ENCODE results near the gene HOXB7.

Gene HOXB7

GRCh38 chr17:48618256-48618896, 7.6 kb upstream of the HOXB7 start:
- Histone ChIP-seq H3K27me3 (ENCODE audit: control insufficient read depth, insufficient read depth, low read length) (peaks cover 95% of the 10 kb centered on the region), H3K4me2 (ENCODE audit: low read length) (peak overlapping the region; percentile 65), H3K36me3 (ENCODE audit: insufficient read depth, low read length) (no peaks in the 10 kb centered on the region), H3K4me3 (ENCODE audit: low read length) (peak overlapping the region; percentile 37), H3K9me3 (replicated peaks; ENCODE audit: low read length) (no peaks in the 10 kb centered on the region), H3K4me1 (ENCODE audit: control insufficient read depth, insufficient read depth, low read length) (peaks cover 19% of the 10 kb centered on the region), H3K9ac (ENCODE audit: low read depth, low read length) (no peak overlapping the region)

GRCh38 chr17:48617471-48618255, 6.8 kb upstream of the HOXB7 start:
- Histone ChIP-seq H3K27me3 (ENCODE audit: control insufficient read depth, insufficient read depth, low read length) (peaks cover 87% of the 10 kb centered on the region), H3K4me2 (ENCODE audit: low read length) (peak overlapping the region; percentile 34), H3K4me3 (ENCODE audit: low read length) (no peak overlapping the region), H3K9ac (ENCODE audit: low read depth, low read length) (no peak overlapping the region), H3K9me3 (replicated peaks; ENCODE audit: low read length) (no peaks in the 10 kb centered on the region), H3K4me1 (ENCODE audit: control insufficient read depth, insufficient read depth, low read length) (peaks cover 19% of the 10 kb centered on the region), H3K36me3 (ENCODE audit: insufficient read depth, low read length) (no peaks in the 10 kb centered on the region)

GRCh38 chr17:48616717-48617470, 6.1 kb upstream of the HOXB7 start:
- Histone ChIP-seq H3K9me3 (replicated peaks; ENCODE audit: low read length) (no peaks in the 10 kb centered on the region), H3K27me3 (ENCODE audit: control insufficient read depth, insufficient read depth, low read length) (peaks cover 80% of the 10 kb centered on the region), H3K4me2 (ENCODE audit: low read length) (peak overlapping the region; percentile 34), H3K4me1 (ENCODE audit: control insufficient read depth, insufficient read depth, low read length) (peaks cover 21% of the 10 kb centered on the region), H3K4me3 (ENCODE audit: low read length) (no peak overlapping the region), H3K36me3 (ENCODE audit: insufficient read depth, low read length) (no peaks in the 10 kb centered on the region), H3K9ac (ENCODE audit: low read depth, low read length) (no peak overlapping the region)

- no peaks in the 10 kb centered on the region for H3K36me3 ChIP-seq (ENCODE audit: insufficient read depth, low read length)
- H3K9me3 ChIP-seq (replicated peaks; ENCODE audit: low read length), result no peaks in the 10 kb centered on the region
- H3K27me3 ChIP-seq (ENCODE audit: control insufficient read depth, insufficient read depth, low read length), result peaks cover 72% of the 10 kb centered on the region
- no peak overlapping the region for H3K9ac ChIP-seq (ENCODE audit: low read depth, low read length)
- H3K4me1 ChIP-seq (ENCODE audit: control insufficient read depth, insufficient read depth, low read length), result peaks cover 28% of the 10 kb centered on the region
- H3K4me2 ChIP-seq (ENCODE audit: low read length), result no peak overlapping the region
- H3K4me3 ChIP-seq (ENCODE audit: low read length), result no peak overlapping the region
Observed at GRCh38 chr17:48615963-48616716, 5.3 kb upstream of the HOXB7 start.

- H3K9ac ChIP-seq (ENCODE audit: low read depth, low read length), result no peak within 1 kb of the TSS
- H3K4me2 ChIP-seq (ENCODE audit: low read length), result peak within 1 kb of the TSS; percentile 56
- H3K4me1 ChIP-seq (ENCODE audit: control insufficient read depth, insufficient read depth, low read length), result peaks cover 28% of the 10 kb centered on the region
- H3K27me3 ChIP-seq (ENCODE audit: control insufficient read depth, insufficient read depth, low read length), result peaks cover 65% of the 10 kb centered on the region
- no peaks in the 10 kb centered on the region for H3K36me3 ChIP-seq (ENCODE audit: insufficient read depth, low read length)
- H3K4me3 ChIP-seq (ENCODE audit: low read length), result peak within 1 kb of the TSS; percentile 34
- no peaks in the 10 kb centered on the region for H3K9me3 ChIP-seq (replicated peaks; ENCODE audit: low read length)
Observed at GRCh38 chr17:48615047-48615962, 4.5 kb upstream of the HOXB7 start, which contains the start of gene HOXB8. Gene HOXB8 (minus strand): TSS chr17:48615292. CDS start chr17:48614704, 588 bp downstream.

GRCh38 chr17:48613862-48614694, 3.3 kb upstream of the HOXB7 start:
- Histone ChIP-seq H3K27me3 (ENCODE audit: control insufficient read depth, insufficient read depth, low read length) (peaks cover 52% of the 10 kb centered on the region), H3K4me1 (ENCODE audit: control insufficient read depth, insufficient read depth, low read length) (peaks cover 31% of the 10 kb centered on the region), H3K4me2 (ENCODE audit: low read length) (peak overlapping the region; percentile 56), H3K9ac (ENCODE audit: low read depth, low read length) (no peak overlapping the region), H3K4me3 (ENCODE audit: low read length) (peak overlapping the region; percentile 34), H3K36me3 (ENCODE audit: insufficient read depth, low read length) (no peaks in the 10 kb centered on the region), H3K9me3 (replicated peaks; ENCODE audit: low read length) (no peaks in the 10 kb centered on the region)

GRCh38 chr17:48612854-48613691, 2.3 kb upstream of the HOXB7 start:
- Histone ChIP-seq H3K4me2 (ENCODE audit: low read length) (peak overlapping the region; percentile 99), H3K4me1 (ENCODE audit: control insufficient read depth, insufficient read depth, low read length) (peaks cover 27% of the 10 kb centered on the region), H3K4me3 (ENCODE audit: low read length) (peak overlapping the region; percentile 71), H3K27me3 (ENCODE audit: control insufficient read depth, insufficient read depth, low read length) (peaks cover 44% of the 10 kb centered on the region), H3K9me3 (replicated peaks; ENCODE audit: low read length) (no peaks in the 10 kb centered on the region), H3K36me3 (ENCODE audit: insufficient read depth, low read length) (no peaks in the 10 kb centered on the region), H3K9ac (ENCODE audit: low read depth, low read length) (peak overlapping the region; percentile 68)

- Histone ChIP-seq H3K36me3 (ENCODE audit: insufficient read depth, low read length) (no peaks in the 10 kb centered on the region), H3K4me1 (ENCODE audit: control insufficient read depth, insufficient read depth, low read length) (peaks cover 26% of the 10 kb centered on the region), H3K9ac (ENCODE audit: low read depth, low read length) (peak overlapping the region; percentile 68), H3K9me3 (replicated peaks; ENCODE audit: low read length) (no peaks in the 10 kb centered on the region), H3K4me3 (ENCODE audit: low read length) (peak overlapping the region; percentile 71), H3K27me3 (ENCODE audit: control insufficient read depth, insufficient read depth, low read length) (peaks cover 37% of the 10 kb centered on the region), H3K4me2 (ENCODE audit: low read length) (peak overlapping the region; percentile 99)
Observed at GRCh38 chr17:48612456-48612853, 1.6 kb upstream of the HOXB7 start.

- H3K9ac ChIP-seq (ENCODE audit: low read depth, low read length), result peak overlapping the region; percentile 98
- H3K36me3 ChIP-seq (ENCODE audit: insufficient read depth, low read length), result no peaks in the 10 kb centered on the region
- H3K4me3 ChIP-seq (ENCODE audit: low read length), result peak overlapping the region; percentile 95
- H3K9me3 ChIP-seq (replicated peaks; ENCODE audit: low read length), result no peaks in the 10 kb centered on the region
- H3K4me2 ChIP-seq (ENCODE audit: low read length), result peak overlapping the region; percentile 99
- peaks cover 25% of the 10 kb centered on the region for H3K4me1 ChIP-seq (ENCODE audit: control insufficient read depth, insufficient read depth, low read length)
- peaks cover 31% of the 10 kb centered on the region for H3K27me3 ChIP-seq (ENCODE audit: control insufficient read depth, insufficient read depth, low read length)
Observed at GRCh38 chr17:48611681-48612455, 1.1 kb upstream of the HOXB7 start.
